Amniotic epithelial cell (primary cell): ENCODE data around the gene MYLK2.
A peak's percentile ranks its signal among the peaks of the same experiment; 100 is the strongest.

Experiments used
- DNase-seq: peaks from one replicate; pipeline ENCODE4 v3.0.0-alpha.2; 2010; ENCODE audit warnings: low read depth

Gene MYLK2

DNA sequence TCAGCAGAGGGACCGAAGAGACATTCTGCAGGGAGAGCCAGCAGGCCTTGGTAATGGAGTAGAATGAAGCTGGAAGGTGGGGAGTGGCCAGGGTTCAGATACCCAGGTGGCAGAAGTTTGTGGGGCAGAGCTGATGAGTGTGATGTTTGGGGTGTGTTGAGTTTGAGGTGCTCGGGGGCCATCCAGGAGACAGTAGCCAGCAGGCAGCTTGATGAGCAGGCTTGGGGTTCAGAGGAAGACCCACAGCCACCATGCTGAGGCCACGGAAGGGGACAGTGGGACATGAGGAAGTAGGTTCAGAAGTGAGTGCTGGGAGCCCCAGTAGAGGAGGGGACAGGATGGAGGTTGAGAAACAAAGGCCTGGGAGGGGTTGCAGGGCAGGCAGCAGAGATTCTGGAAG, 37.4 kb downstream of the MYLK2 start:
- no peak for DNase-seq

GRCh38 chr20:31857861-31858759, 39.0 kb downstream of the MYLK2 start:
- DNase-seq, result no peak

DNA sequence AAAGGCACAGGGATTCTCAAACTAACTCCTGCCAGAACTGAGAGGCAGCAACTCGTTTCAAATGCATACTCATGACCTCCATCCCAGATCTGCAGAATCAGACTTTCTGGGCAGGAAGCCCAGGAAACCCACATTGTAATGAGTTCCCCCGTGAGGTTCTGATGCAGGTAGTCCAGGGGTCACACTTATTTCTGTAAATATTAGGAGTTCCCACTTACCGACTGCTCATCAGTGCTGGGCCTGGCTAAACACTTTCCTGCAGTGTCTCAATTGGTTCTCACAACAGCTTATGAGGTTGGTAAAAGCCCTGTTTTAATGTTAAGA, 39.6 kb downstream of the MYLK2 start:
- no peak for DNase-seq

DNA sequence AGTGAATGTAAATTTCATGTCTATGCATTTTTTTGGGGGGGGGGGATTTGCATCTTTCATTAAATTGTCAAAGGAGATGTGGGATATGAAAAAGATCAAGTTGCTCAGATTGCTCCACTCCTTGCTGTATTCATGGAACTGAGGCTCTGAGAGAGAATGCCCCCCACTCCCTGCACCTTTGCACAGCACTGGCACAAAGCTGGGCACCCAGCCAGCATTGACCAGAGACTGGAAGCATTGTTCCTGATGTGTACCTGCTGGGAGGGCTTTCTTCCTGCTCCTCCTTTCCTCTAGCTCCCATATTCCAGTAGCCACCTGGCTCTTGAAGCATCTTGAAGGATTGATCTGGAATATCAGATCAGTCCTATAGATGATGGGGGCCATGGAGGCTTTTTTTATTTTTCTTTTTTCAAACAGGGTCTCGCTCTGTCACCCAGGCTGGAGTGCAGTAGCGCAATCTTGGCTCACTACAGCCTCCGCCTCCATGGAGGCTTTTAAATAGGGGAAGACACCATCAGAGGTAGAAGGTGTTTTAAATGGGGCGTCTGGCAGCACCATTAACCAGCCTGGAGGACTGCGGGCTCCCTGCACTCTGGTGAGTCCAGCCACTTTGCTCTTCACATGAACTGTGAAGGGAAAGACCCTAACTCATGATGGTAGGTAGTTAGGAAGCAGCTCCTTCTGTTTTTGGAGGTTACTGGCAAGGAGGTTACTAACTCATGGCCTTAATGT, 40.3 kb downstream of the MYLK2 start:
- DNase-seq, result no peak

- DNase-seq, result no peak
These were observed 40.8 kb downstream of the MYLK2 start for GRCh38 chr20:31859998-31860380.

DNA sequence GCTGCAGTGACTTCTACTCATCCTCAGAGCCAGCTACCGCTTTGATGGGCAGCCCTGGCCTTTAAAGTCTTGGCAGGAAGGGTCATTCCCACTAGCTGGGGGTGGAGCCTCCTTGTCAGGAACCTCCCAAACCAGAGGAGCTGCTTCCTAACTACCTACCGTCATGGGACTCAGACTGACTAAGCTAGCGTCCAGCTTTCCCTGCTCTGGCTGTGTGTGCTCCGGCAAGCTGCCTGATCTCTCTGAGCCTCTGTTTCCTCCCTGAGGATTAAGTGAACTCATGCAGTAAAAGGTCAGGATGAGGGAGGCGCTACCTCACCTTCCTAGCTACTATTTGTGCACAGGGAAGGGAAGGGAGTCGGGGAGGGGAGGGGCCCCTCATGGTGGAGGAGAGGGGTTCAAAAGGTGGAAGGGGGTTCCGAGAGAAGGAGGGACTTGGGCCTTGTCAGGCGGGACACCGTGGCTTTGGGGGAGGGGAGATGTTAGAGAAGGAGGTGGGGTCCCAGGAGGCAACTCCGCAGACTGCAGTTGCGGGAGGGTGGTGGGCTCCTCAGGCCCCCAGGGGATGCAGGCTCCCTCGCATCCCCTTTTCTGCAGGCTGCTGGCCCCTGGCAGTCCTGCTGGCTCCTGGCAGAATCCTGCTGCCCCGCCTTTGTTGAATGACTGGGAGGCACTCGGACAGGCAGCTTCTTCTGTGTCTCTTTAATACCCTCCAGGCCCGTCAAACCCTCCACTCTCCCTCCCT, 41.4 kb downstream of the MYLK2 start:
- DNase-seq, result peak; percentile 40

DNA sequence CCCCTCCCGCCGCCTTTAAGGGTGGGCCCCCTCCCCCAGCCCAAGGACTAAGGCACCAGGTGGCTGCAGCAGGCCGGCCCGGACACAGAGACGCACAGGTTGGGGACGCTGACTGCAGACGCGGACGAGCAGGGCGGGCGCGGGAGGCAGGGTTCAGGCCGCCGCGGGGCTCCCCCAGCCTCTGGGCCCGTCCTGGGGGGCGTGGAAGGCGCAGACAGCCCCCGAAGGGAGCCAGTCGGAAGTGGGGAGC, 41.9 kb downstream of the MYLK2 start:
- DNase-seq, result no peak

DNA sequence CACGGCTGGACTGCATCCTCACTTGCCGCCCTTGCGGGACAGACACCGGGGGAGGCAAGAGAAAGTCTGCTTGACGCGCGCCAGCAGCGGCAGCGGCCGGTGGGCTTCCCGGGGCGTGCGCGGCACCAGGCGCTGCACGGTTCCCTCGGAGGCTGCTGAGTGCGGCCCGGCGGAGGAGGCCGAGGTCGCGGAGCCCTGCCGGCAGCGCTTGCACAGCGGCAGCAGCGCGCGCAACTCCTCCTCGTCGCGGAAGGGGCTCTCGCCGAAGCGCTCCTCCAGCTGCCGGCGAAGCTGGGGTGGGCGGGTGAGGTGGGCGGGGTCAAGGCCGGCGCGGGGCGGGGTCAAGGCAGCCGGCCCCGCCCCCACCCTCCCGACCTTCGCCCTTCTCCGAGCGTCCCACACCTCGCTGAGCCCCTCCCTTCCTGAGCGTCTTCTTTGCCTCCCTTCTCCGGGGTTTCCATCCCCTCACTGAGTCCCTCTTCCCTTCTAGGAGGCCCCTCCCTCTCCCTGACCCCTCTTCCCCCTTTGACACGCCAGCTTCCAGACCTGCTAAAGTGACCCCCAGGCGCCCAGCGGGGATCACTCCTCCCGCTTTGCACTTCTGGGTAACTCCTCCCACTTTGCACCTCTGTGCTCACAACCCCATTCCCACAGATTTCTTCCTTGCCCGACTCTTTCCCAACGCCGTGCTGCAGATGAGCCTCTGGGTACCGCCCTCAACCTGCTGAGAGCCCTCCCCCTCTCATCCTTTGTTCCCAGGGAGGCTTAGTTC, 42.4 kb downstream of the MYLK2 start:
- peak; percentile 43 for DNase-seq

DNA sequence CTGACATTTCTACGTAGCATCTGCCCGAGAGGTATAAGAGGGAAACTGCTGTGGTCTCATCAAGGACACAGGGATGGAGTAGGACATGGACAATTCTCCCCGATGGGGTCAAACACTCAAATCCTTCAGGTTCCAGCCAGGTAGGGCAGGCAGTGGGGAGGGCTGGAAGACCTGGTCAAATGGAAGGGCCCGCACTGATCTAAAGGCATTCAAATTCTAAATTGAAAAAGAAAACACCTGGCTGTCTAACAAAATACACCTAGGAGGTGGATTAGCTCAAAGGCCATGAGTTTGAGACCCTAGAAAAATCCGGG, 43.0 kb downstream of the MYLK2 start:
- no peak for DNase-seq

DNA sequence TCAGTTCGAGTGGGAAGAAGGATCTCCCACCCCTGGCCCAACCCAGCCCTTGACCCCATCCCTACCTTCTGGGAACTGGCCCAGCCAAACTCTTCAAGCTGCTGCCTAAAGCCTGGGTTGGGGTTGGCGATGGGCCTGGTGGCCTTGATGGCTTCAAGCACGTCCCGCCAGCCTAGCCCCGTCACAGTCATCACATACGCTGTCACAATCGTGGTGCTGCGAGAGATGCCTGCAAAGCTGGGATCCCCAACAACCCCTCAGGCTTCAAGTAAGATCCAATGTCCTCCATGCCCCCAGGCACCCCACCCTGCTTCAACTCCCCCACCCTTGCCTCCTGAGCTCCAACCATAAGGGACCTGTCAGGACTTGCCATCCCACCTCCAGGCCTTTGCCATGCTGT, 43.4 kb downstream of the MYLK2 start:
- no peak for DNase-seq

DNA sequence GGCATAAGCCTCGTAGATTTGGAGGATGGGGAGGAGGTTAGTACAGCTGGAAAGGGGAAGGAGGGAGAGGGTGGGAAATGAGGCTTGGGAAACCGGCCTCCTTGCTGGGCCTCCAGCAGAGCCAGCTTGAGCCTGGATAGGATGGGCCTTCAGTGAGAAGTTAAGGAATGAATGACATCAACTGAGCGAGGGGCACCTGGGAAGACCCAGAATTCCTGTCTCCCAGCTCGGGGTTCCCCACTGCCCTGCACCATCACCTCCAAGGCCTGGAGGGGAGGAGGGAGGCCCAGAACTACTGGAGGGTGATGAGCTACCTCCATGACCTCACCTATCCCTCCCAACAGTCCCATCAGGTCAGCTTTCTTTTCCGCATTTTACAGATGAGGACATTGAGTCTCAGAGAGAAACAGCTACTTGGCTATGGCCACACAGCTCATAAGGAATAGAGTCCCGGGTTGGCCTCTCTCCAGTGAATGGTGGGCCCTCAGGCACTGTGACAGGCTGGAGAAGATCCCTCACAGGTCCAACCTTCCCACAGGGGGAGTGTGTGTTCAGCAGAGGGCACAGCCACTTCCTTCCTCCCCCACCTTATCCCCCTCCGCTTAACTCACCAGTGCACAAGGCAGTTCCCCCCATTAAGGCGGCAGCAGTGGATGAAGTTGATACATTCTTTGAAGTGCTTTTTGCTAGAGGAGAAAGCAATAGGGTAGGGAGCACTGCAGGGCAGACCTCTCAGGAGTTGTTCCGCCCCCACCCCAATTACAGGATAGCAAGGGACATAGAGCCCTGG, 44.3 kb downstream of the MYLK2 start:
- no peak for DNase-seq

- DNase-seq, result no peak
These were observed 45.6 kb downstream of the MYLK2 start for GRCh38 chr20:31864521-31865400.

- DNase-seq, result no peak
These were observed 47.1 kb downstream of the MYLK2 start for GRCh38 chr20:31866221-31866620.

- DNase-seq, result no peak
These were observed 49.9 kb downstream of the MYLK2 start for GRCh38 chr20:31868853-31869672.

DNA sequence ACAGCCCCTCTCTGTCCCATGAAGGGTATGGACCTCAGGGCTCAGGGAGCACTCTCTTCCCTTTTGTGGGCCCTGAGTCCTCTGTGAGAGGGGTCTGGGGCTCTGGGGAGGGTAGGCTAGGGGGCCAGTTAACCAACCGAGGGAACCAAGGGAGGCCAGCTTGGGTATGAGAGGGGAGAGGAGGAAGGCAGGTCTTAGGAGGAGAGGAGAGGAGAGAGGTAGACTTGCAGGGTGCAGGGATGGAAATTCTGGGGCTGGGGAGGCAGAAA, 50.5 kb downstream of the MYLK2 start:
- no peak for DNase-seq

DNA sequence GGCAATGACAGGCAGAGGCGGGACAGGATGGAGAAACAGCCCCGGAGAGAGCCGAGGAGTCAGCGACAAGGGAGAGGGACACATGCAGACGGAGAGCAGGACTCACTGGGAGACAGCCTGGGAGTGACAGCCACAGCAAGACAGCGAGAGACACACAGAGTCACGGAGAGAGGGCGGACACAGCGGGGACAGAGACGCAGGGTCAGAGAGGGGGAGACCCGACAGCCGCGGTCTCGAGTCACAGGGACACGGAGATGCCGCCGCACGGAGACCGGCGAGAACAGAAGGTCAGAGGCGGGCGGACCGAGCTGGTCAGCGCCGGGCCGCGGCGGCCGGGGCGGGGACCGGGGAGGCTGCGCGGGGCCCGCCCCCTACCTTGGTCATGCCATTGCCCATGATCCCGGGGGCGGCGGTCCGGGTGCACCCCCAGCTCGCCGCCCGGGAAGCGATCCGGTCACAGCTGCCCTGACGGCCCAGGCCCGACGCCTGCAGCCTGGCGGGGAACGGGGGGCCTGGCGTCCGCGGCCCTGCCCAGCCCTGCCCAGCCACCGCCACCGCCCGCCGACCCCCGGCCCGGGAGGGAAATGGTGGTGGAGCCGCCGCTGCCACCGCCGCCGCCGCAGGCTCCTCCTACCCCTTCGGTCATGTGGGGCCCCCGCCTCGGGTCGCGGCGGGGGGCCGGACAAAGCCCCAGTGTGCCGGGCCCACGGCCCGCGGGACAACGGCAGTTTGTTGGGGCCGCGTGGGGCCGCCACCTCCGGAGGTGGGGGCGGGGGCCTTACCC, 51.0 kb downstream of the MYLK2 start, which contains the start of the genes DUSP15 and TTLL9:
Gene DUSP15, minus strand, starts transcription at position 586 of the 784 bp plus-strand sequence. Its CDS starts 190 bp downstream, at position 396.
Gene TTLL9, plus strand, starts transcription at position 693 of the 784 bp plus-strand sequence. CDS start 493 bp downstream, outside the sequence.
- DNase-seq, result no peak

GRCh38 chr20:31870726-31871617, 51.8 kb downstream of the MYLK2 start:
- DNase-seq, result no peak

- no peak for DNase-seq
These were observed 52.4 kb downstream of the MYLK2 start for GRCh38 chr20:31871618-31871954.
